HEK293 (cell line): ENCODE measurements around the gene PDE1C.

ENCODE experiments used
- SP2 ChIP-seq: fragments of 450-650 bp; formaldehyde crosslinking; IDR thresholded peaks from 2 replicates; pipeline ENCODE4 v1.5.1; 2016; ENCODE audit warnings: missing biosample characterization, missing genetic modification characterization
- ZBTB1 ChIP-seq: fragments of 450-650 bp; formaldehyde crosslinking; IDR thresholded peaks from 2 replicates; pipeline ENCODE4 v1.5.1; 2016; ENCODE audit warnings: missing biosample characterization, missing genetic modification characterization
- TF ChIP-seq, protein P1 (sequence below): fragments of 450-650 bp; formaldehyde crosslinking; IDR thresholded peaks from 2 replicates; pipeline ENCODE4 v1.5.1; 2016; ENCODE audit warnings: missing biosample characterization, missing genetic modification characterization

DNA sequence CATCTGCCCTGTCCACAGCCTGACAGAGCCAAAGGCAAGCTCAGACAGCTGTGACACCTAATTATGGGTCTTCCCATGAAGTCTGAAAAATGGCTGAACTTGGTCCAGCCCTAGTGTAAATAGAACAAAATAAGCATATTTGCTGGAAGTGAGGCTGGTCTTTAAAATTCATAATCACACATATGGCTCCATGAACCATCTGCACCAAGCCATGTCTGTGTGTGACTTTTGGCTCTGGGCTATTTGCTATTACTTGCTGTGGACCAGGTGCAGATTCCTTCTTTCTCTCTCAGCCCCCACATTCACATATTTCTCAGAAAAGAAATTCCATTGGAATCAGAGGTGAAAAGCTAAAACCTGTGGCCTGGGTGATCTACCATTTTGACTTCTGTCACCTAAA, 175.9 kb downstream of the PDE1C start:
- no peak for TF ChIP-seq SP2 (tag by site-specific recombination)
- TF ChIP-seq, protein P1, sequence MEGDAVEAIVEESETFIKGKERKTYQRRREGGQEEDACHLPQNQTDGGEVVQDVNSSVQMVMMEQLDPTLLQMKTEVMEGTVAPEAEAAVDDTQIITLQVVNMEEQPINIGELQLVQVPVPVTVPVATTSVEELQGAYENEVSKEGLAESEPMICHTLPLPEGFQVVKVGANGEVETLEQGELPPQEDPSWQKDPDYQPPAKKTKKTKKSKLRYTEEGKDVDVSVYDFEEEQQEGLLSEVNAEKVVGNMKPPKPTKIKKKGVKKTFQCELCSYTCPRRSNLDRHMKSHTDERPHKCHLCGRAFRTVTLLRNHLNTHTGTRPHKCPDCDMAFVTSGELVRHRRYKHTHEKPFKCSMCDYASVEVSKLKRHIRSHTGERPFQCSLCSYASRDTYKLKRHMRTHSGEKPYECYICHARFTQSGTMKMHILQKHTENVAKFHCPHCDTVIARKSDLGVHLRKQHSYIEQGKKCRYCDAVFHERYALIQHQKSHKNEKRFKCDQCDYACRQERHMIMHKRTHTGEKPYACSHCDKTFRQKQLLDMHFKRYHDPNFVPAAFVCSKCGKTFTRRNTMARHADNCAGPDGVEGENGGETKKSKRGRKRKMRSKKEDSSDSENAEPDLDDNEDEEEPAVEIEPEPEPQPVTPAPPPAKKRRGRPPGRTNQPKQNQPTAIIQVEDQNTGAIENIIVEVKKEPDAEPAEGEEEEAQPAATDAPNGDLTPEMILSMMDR (tag by site-specific recombination): no peak
- TF ChIP-seq ZBTB1 (tag by site-specific recombination): no peak
